ENCODE measurements around the gene TSR1.

The TSR1 gene

GRCh38 chr17:2370211-2370589 is 33.9 kb upstream of the TSR1 start:
- DNase-seq, result no peak
- intact Hi-C loops (cut with DNase I), result no loop called here

GRCh38 chr17:2369551-2370210 is 33.4 kb upstream of the TSR1 start:
- no peak for DNase-seq
- intact Hi-C loops (cut with DNase I), result no loop called here

- intact Hi-C loops (cut with DNase I), result no loop called here
These were observed 32.8 kb upstream of the TSR1 start for GRCh38 chr17:2369039-2369438.

GRCh38 chr17:2368359-2368758 is 32.1 kb upstream of the TSR1 start:
- no peak for DNase-seq
- intact Hi-C loops (cut with DNase I), result no loop called here

More at GRCh38 chr17:2369039-2369438, 32.8 kb upstream of the TSR1 start:
- no peak for DNase-seq

GRCh38 chr17:2366747-2367494 is 30.7 kb upstream of the TSR1 start:
- DNase-seq, result peak in 23 of 42 donors; percentile 26 to 73 (median 48)
- intact Hi-C loops (cut with DNase I), result no loop called here

- no peak for DNase-seq
- intact Hi-C loops (cut with DNase I), result no loop called here
These were observed 28.9 kb upstream of the TSR1 start for GRCh38 chr17:2365132-2365531.

- intact Hi-C loops (cut with DNase I), result no loop called here
- no peak for DNase-seq
These were observed 28.5 kb upstream of the TSR1 start for GRCh38 chr17:2364763-2365116.

- peak in 16 of 42 donors; percentile 26 to 69 (median 48) for DNase-seq
- intact Hi-C loops (cut with DNase I), result no loop called here
These were observed 27.9 kb upstream of the TSR1 start for GRCh38 chr17:2363851-2364762.

- DNase-seq, result no peak
- intact Hi-C loops (cut with DNase I), result no loop called here
These were observed 27.1 kb upstream of the TSR1 start for GRCh38 chr17:2363318-2363717.

GRCh38 chr17:2362881-2363280 is 26.6 kb upstream of the TSR1 start:
- intact Hi-C loops (cut with DNase I), result no loop called here
- DNase-seq, result no peak

- DNase-seq, result no peak
- intact Hi-C loops (cut with DNase I), result no loop called here
These were observed 26.2 kb upstream of the TSR1 start for GRCh38 chr17:2362416-2362815.

- intact Hi-C loops (cut with DNase I), result no loop called here
- DNase-seq, result no peak
These were observed 25.8 kb upstream of the TSR1 start for GRCh38 chr17:2362016-2362415.

- intact Hi-C loops (cut with DNase I), result no loop called here
- DNase-seq, result no peak
These were observed 24.9 kb upstream of the TSR1 start for GRCh38 chr17:2361010-2361760.

GRCh38 chr17:2357931-2358434 is 21.7 kb upstream of the TSR1 start:
- intact Hi-C loops (cut with DNase I), result no loop called here
- no peak for DNase-seq

- no peak for DNase-seq
- intact Hi-C loops (cut with DNase I), result no loop called here
These were observed 21.0 kb upstream of the TSR1 start for GRCh38 chr17:2357237-2357636.

- intact Hi-C loops (cut with DNase I), result no loop called here
- no peak for DNase-seq
These were observed 18.1 kb upstream of the TSR1 start for GRCh38 chr17:2354311-2354710.

- peak in 1 of 42 donors; percentile 26 for DNase-seq
- intact Hi-C loops (cut with DNase I), result no loop called here
These were observed 15.0 kb upstream of the TSR1 start for GRCh38 chr17:2351269-2351668.

GRCh38 chr17:2347805-2348685 is 11.8 kb upstream of the TSR1 start:
- peak in 36 of 42 donors; percentile 19 to 89 (median 62) for DNase-seq
- intact Hi-C loops (cut with DNase I), result no loop called here

Data from head of caudate nucleus (tissue), 42 donors.